HFF-Myc (cell line): ENCODE results near the gene CD44.
A peak's percentile ranks its signal among the peaks of the same experiment; 100 is the strongest.

Experiments used
- DNase-seq: peaks from one replicate; pipeline ENCODE4 v3.0.0-alpha.2; 2011; ENCODE audit warnings: low read depth; ENCODE audit errors: extremely low read depth
- H3K4me3 ChIP-seq: replicated peaks from 2 replicates; pipeline ENCODE4 v1.5.1; 2011; ENCODE audit warnings: low read depth, mild to moderate bottlenecking, control low read depth, low read length
- CTCF ChIP-seq: IDR thresholded peaks from 2 replicates; pipeline ENCODE4 v1.5.1; 2012; ENCODE audit warnings: mild to moderate bottlenecking, low read depth, low read length, control low read depth; ENCODE audit errors: missing control alignments

The CD44 gene

GRCh38 chr11:35138606-35138942 lies 397 bp upstream of the CD44 start:
- TF ChIP-seq CTCF, result no peak
- peak overlapping the region; percentile 78 for H3K4me3 ChIP-seq
- DNase-seq, result no peak

- no peak for TF ChIP-seq CTCF
- H3K4me3 ChIP-seq, result peak overlapping the region; percentile 78
- DNase-seq, result no peak
Measured at GRCh38 chr11:35139722-35140282, 831 bp downstream of the CD44 start.

- no peak for TF ChIP-seq CTCF
- peak overlapping the region; percentile 78 for H3K4me3 ChIP-seq
- DNase-seq, result no peak
Measured at GRCh38 chr11:35141071-35141470, 2.1 kb downstream of the CD44 start.

GRCh38 chr11:35141571-35141971 lies 2.6 kb downstream of the CD44 start:
- peak overlapping the region; percentile 78 for H3K4me3 ChIP-seq
- DNase-seq, result no peak
- no peak for TF ChIP-seq CTCF

GRCh38 chr11:35142481-35143075 lies 3.6 kb downstream of the CD44 start:
- peak; percentile 51 for TF ChIP-seq CTCF
- peak overlapping the region; percentile 78 for H3K4me3 ChIP-seq
- DNase-seq, result no peak

GRCh38 chr11:35143297-35144135 lies 4.5 kb downstream of the CD44 start:
- TF ChIP-seq CTCF, result no peak
- H3K4me3 ChIP-seq, result peak overlapping the region; percentile 78
- no peak for DNase-seq
